Sigmoid colon (tissue), 4 donors: Measurements from ENCODE around the gene TRUB2.

Experiments used
- CTCF ChIP-seq, 4 experiments: fragments of 450-650 bp in 3 of 4; fragments of 200-600 bp in 1 of 4; IDR thresholded peaks; one replicate each; pipeline ENCODE4 v1.5.1; 2016 to 2019; ENCODE audit warnings: antibody characterized with exemption in 4 of 4, mild to moderate bottlenecking in 3 of 4, moderate library complexity in 2 of 4
- EP300 ChIP-seq, 4 donors: sonication (generic); formaldehyde crosslinking; IDR thresholded peaks; one replicate each; pipeline ENCODE4 v1.6.1; 2017; ENCODE audit warnings: antibody characterized with exemption in 4 of 4
- POLR2AphosphoS5 ChIP-seq, 4 donors: sonication (generic); formaldehyde crosslinking; IDR thresholded peaks; one replicate each; pipeline ENCODE4 v1.6.1; 2017; ENCODE audit warnings: antibody characterized with exemption in 4 of 4

GRCh38 chr9:128358090-128358489, 35.8 kb upstream of the TRUB2 start:
- TF ChIP-seq CTCF (IDR thresholded peaks at IDR 0.05) (no peak), POLR2AphosphoS5 (IDR thresholded peaks at IDR 0.05) (no peak), EP300 (IDR thresholded peaks at IDR 0.05) (no peak)
